GM13976 (cell line): ENCODE data around the gene DNAJC17.

Source experiments
- DNase-seq: peaks from one replicate; pipeline ENCODE4 v3.0.0; 2012; ENCODE audit warnings: low spot score
- in situ Hi-C: fragments of 300-500 bp; cut with MboI; formaldehyde crosslinking; loops from one replicate; pipeline ENCODE4 v1.12.0; 2022; ENCODE audit warnings: low sequenced_read_pairs, mixed read lengths, inconsistent platforms; ENCODE audit not compliant: unreplicated experiment
- TF ChIP-seq, protein P1 (sequence below): IDR thresholded peaks from 2 replicates; pipeline ENCODE4 v1.5.1; 2012; ENCODE audit warnings: borderline replicate concordance, mild to moderate bottlenecking; ENCODE audit not compliant: insufficient read depth; ENCODE audit errors: extremely low read depth, missing control alignments, control extremely low read depth

The DNAJC17 gene

DNA sequence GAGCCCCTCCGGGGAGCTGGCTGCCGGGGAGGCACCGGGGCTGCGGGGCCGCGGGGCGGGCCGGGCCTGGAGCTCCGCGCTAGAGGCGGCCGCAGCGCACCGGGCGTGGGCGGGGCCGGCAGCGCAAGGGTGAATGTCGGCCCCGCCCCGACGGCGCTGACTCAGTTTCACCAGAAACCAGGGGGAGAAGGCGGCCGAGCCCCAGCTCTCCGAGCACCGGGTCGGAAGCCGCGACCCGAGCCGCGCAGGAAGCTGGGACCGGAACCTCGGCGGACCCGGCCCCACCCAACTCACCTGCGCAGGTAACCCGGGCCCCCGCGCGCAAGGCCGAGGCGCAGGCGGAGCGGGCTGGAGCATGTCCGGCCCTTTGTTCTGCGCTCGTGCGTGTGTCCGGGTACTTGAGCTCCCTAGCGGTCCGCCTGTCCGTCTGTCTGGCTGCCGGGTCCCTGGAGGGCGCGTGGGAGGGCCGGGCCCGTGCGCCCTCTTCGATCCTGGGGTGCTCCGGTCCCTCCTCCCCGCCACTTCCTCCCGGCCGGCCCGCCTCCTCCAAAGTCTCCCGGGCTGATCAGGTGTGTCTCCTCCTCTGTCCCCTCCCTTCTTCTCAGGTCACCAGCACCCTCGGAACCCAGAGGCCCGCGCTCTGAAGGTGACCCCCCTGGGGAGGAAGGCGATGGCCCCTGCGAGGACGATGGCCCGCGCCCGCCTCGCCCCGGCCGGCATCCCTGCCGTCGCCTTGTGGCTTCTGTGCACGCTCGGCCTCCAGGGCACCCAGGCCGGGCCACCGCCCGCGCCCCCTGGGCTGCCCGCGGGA, 36.8 kb upstream of the DNAJC17 start, which contains the start of gene SPINT1:
Gene SPINT1, plus strand, starts transcription at position 164 of the 811 bp plus-strand sequence. Its CDS starts 507 bp downstream, at position 671.
- in situ Hi-C loops = no loop called here
- peak; percentile 81 for DNase-seq
- TF ChIP-seq, protein P1, sequence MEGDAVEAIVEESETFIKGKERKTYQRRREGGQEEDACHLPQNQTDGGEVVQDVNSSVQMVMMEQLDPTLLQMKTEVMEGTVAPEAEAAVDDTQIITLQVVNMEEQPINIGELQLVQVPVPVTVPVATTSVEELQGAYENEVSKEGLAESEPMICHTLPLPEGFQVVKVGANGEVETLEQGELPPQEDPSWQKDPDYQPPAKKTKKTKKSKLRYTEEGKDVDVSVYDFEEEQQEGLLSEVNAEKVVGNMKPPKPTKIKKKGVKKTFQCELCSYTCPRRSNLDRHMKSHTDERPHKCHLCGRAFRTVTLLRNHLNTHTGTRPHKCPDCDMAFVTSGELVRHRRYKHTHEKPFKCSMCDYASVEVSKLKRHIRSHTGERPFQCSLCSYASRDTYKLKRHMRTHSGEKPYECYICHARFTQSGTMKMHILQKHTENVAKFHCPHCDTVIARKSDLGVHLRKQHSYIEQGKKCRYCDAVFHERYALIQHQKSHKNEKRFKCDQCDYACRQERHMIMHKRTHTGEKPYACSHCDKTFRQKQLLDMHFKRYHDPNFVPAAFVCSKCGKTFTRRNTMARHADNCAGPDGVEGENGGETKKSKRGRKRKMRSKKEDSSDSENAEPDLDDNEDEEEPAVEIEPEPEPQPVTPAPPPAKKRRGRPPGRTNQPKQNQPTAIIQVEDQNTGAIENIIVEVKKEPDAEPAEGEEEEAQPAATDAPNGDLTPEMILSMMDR = no peak

DNA sequence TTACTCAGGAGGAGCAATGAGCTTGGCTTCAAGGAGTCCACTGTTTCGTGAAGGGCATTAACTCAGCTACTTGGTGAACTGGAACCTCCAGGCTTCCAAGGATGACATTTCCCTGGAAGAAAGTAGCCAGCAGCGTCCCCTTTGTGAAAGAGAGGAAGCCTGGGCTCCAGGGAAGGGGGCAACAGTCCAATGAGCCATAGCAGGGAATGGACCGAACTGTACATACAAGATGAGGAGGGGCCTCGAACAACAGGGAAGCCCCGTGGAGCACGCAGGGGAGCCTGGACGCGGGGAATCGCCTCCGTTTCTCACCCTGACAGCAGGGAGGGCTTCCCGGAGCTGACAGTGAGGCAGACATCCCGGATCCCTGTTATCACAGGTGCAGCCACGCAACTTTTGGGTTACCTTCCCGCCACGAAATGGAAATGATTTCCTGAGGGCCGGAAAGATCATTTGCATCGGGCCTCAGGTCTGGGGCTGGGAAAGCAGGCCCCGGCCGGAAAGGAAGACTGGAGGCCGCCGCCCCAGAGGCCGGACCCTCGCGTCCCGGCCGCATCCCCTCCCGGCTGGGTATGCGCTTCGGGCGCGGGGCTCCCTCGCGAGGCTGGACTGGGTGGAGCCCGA, 36.1 kb upstream of the DNAJC17 start:
- in situ Hi-C loops = no loop called here
- DNase-seq = no peak
- TF ChIP-seq, protein P1 = no peak

DNA sequence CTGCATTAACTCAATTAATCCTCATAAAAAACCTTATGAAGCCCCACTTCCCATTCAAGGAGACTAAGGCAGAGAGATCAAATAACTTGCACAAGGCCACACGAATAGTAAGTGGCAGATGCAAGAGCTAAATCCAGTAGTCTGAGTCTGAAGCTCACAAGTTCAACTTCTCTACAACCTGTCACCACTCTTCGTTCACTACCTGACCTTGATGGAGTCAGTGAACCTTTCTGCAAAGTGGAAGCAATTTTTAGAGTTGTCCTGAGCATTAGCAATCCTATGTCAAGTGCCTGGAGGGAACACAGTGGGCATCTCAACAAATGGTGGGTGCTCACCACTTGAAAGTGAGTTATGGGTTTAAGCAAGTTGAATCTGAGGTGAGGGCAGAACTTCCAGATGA, 34.5 kb upstream of the DNAJC17 start:
- in situ Hi-C loops = no loop called here
- TF ChIP-seq, protein P1 = no peak
- DNase-seq = no peak

DNA sequence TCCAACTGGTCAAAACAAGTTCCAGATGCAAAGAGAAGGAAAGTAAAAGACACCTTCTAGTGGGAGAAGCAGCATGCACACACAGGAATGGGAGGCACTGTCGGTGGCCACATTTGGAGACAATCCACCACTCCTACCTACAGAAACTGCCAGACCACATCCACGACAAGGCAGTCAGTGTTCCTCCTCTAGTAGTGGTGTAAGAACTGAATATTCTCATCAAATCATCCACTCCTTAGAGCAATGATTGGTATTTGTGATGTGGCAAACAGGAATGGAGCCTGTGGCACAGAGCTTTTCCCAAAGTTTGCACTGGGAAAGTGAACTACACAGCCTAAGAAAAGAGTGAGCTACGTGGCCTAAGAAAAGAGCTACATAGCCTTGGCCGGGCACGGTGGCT, 31.5 kb upstream of the DNAJC17 start:
- TF ChIP-seq, protein P1 = no peak
- no peak for DNase-seq
- in situ Hi-C loops = no loop called here

DNA sequence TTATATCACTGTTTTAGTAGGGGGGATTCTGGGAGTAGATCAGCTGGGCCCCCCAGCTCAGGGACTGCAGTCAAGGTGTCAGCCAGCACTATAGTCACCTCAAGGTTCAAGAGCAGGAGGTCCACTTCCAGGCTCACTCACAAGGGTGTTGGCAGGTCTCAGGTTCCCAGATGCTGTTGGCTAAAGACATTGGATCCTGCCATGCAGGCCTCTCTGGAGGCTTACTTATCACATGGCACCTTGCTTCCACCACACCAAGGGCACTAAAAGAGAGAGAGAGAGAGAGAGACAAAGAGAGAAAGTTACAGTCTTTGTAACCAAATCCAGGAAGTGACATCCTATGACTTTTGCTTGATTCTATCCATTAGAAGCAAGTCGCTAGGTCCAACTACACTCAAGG, 28.7 kb upstream of the DNAJC17 start:
- in situ Hi-C loops = no loop called here
- no peak for DNase-seq

DNA sequence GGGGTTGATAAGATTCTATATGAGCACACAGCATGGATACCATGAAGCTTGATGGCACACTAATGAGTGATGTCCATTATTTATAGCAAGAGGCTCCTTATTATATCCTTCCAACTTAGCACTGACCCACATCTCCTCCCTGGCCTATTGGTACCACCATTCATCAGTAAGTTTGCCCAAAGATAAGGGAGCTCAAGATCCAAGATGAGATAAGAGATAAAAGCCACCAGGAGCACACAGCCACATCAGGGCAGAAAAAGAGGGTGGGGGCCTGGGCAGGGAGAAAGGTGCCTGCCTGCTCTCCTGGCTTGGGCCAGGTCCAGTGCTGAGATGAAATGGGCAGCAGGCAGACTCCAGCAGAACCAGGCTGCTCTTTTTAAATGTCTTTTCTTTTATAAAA, 25.6 kb upstream of the DNAJC17 start:
- in situ Hi-C loops = no loop called here
- TF ChIP-seq, protein P1 = no peak

More for the DNA sequence above, 28.7 kb upstream of the DNAJC17 start:
- TF ChIP-seq, protein P1 = no peak

More for the DNA sequence above, 25.6 kb upstream of the DNAJC17 start:
- DNase-seq = no peak
